ENCODE measurements around the gene ELF5. TPM values are rescaled to one million over a fixed set of nuclear protein-coding genes. Genes with fewer than 3 reads are reported as not detected.

ELF5 gene
- total RNA-seq, 1 donor from 2014 or later: 2.1 TPM

- Mint-ChIP-seq H3K9me3 (ENCODE audit: low read depth) (no peaks in the 10 kb centered on the region), H3K4me3 (ENCODE audit: low read depth) (no peak overlapping the region), H3K27ac (no peak overlapping the region)
Observed at GRCh38 chr11:34488855-34489557, 24.6 kb downstream of the ELF5 start.

GRCh38 chr11:34487430-34487829, 26.2 kb downstream of the ELF5 start:
- H3K9me3 Mint-ChIP-seq (ENCODE audit: low read depth): no peaks in the 10 kb centered on the region
- no peak for DNase-seq (ENCODE audit: low spot score, unreplicated experiment)
- no peak for TF ChIP-seq CTCF (IDR thresholded peaks at IDR 0.05; ENCODE audit: unreplicated experiment)

More at GRCh38 chr11:34488855-34489557, 24.6 kb downstream of the ELF5 start:
- no peaks in the 10 kb centered on the region for H3K27me3 Mint-ChIP-seq
- no peaks in the 10 kb centered on the region for H3K36me3 Mint-ChIP-seq (ENCODE audit: insufficient read depth)
- DNase-seq (ENCODE audit: low spot score, unreplicated experiment): no peak
- no peak for TF ChIP-seq CTCF (IDR thresholded peaks at IDR 0.05; ENCODE audit: unreplicated experiment)
- no peaks in the 10 kb centered on the region for H3K4me1 Mint-ChIP-seq (ENCODE audit: low read depth)

DNA sequence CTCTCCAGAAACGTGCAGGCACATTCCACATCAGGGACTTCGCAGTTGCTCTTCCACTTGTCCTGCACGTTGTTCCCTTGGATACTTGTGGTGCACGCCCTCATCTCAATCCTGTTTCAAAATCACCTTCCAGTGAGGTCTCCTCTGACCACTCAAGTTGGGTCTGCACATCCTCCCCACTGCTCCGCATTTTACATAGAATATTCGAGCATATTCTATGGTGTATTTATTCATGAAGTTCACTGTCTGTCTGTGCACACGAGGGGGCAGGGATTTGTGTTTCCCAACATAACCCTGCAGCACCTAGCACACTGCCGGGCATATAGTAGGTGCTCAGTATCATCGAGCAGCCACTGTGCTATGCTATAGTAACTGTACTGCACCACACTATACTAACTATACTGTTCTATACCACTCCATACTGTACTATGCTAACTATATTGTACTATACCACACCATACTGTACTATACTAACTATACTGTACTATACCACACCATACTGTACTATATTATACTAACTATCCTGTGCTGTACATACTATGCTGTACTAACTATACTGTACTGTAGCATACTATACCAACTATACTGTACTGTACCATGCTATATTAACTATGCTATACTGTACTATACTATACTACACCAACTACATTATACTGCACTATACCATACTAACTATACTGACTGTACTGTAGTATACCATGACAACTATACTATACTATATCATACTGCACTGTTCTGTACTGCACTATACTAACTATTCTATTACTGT, 30.3 kb downstream of the ELF5 start:
- H3K36me3 Mint-ChIP-seq (ENCODE audit: insufficient read depth): no peaks in the 10 kb centered on the region
- peaks cover 6% of the 10 kb centered on the region for H3K4me1 Mint-ChIP-seq (ENCODE audit: low read depth)
- no peak for TF ChIP-seq CTCF (IDR thresholded peaks at IDR 0.05; ENCODE audit: unreplicated experiment)
- no peaks in the 10 kb centered on the region for H3K27me3 Mint-ChIP-seq
- no peak overlapping the region for H3K4me3 Mint-ChIP-seq (ENCODE audit: low read depth)
- H3K27ac Mint-ChIP-seq: no peak overlapping the region
- H3K9me3 Mint-ChIP-seq (ENCODE audit: low read depth): no peaks in the 10 kb centered on the region
- DNase-seq (ENCODE audit: low spot score, unreplicated experiment): no peak

More at GRCh38 chr11:34487430-34487829, 26.2 kb downstream of the ELF5 start:
- Mint-ChIP-seq H3K27ac (no peak overlapping the region), H3K4me3 (ENCODE audit: low read depth) (no peak overlapping the region), H3K27me3 (no peaks in the 10 kb centered on the region), H3K36me3 (ENCODE audit: insufficient read depth) (no peaks in the 10 kb centered on the region), H3K4me1 (ENCODE audit: low read depth) (no peaks in the 10 kb centered on the region)

DNA sequence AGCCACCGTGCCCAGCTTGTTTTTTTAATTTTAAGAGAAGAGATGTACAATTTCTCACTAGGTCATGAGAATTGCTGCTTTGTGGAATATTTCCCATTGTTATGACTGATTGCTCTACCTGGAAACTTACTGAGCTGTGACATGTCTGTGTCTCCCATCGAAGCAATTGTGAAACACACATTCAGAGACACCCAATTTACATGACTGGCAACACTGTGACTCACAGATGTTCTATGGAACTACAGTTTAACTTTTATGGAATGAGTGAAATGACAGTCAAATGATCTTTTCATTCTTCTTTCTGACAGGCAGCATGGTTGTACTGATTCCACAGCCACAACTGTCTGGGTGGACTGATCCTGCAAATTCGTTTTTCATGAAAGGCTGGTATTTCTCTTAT, 32.3 kb downstream of the ELF5 start:
- H3K4me1 Mint-ChIP-seq (ENCODE audit: low read depth): peaks cover 6% of the 10 kb centered on the region
- no peak for DNase-seq (ENCODE audit: low spot score, unreplicated experiment)

More for the DNA sequence above, 32.3 kb downstream of the ELF5 start:
- H3K4me3 Mint-ChIP-seq (ENCODE audit: low read depth): no peak overlapping the region
- H3K27ac Mint-ChIP-seq: no peak overlapping the region
- H3K27me3 Mint-ChIP-seq: no peaks in the 10 kb centered on the region
- H3K9me3 Mint-ChIP-seq (ENCODE audit: low read depth): no peaks in the 10 kb centered on the region
- no peak for TF ChIP-seq CTCF (IDR thresholded peaks at IDR 0.05; ENCODE audit: unreplicated experiment)
- H3K36me3 Mint-ChIP-seq (ENCODE audit: insufficient read depth): no peaks in the 10 kb centered on the region

All from progenitor cell of endocrine pancreas (in vitro differentiated cells).